Nephron (organoid): ENCODE results near the gene LILRB4.

Source experiments
- H3K27ac Mint-ChIP-seq, 3 experiments: 2 replicates each; pipeline ENCODE4 v1.8.0; 2020; ENCODE audit warnings: mixed read lengths in 3 of 3, mild to moderate bottlenecking in 2 of 3, moderate library complexity in 1 of 3
- H3K27me3 Mint-ChIP-seq: 2 replicates; pipeline ENCODE4 v1.8.0; 2021; ENCODE audit warnings: low read depth, mild to moderate bottlenecking, moderate library complexity, mixed read lengths
- H3K36me3 Mint-ChIP-seq: 2 replicates; pipeline ENCODE4 v1.8.0; 2020; ENCODE audit warnings: low read depth, mixed read lengths
- H3K4me1 Mint-ChIP-seq: 2 replicates; pipeline ENCODE4 v1.8.0; 2020; ENCODE audit warnings: mixed read lengths
- H3K4me3 Mint-ChIP-seq, 3 experiments: 2 replicates each; pipeline ENCODE4 v1.8.0; 2020; ENCODE audit warnings: mild to moderate bottlenecking in 3 of 3, mixed read lengths in 3 of 3, moderate library complexity in 2 of 3
- H3K9me3 Mint-ChIP-seq: 2 replicates; pipeline ENCODE4 v1.8.0; 2020; ENCODE audit warnings: mixed read lengths
- CTCF ChIP-seq, 3 experiments: fragments of 200-600 bp; sonication (generic); IDR thresholded peaks; one replicate each; pipeline ENCODE4 v1.5.0; 2021; ENCODE audit warnings: antibody characterized with exemption in 3 of 3; ENCODE audit not compliant: unreplicated experiment in 3 of 3

LILRB4 gene

GRCh38 chr19:54661846-54662481 is 821 bp upstream of the LILRB4 start:
- no peak for TF ChIP-seq CTCF (IDR thresholded peaks at IDR 0.05; ENCODE audit: unreplicated experiment in 3 of 3)
- H3K27ac Mint-ChIP-seq, result no peak overlapping the region
- H3K9me3 Mint-ChIP-seq, result peaks cover 44% of the 10 kb centered on the region
- H3K4me1 Mint-ChIP-seq, result no peaks in the 10 kb centered on the region
- no peaks in the 10 kb centered on the region for H3K27me3 Mint-ChIP-seq
- H3K4me3 Mint-ChIP-seq, result no peak overlapping the region
- H3K36me3 Mint-ChIP-seq, result peaks cover 17% of the 10 kb centered on the region

GRCh38 chr19:54665530-54665929 is 2.7 kb downstream of the LILRB4 start:
- Mint-ChIP-seq H3K4me1 (no peaks in the 10 kb centered on the region), H3K9me3 (peaks cover 48% of the 10 kb centered on the region), H3K4me3 (no peak overlapping the region), H3K36me3 (peaks cover 5% of the 10 kb centered on the region), H3K27me3 (no peaks in the 10 kb centered on the region), H3K27ac (no peak overlapping the region)
- no peak for TF ChIP-seq CTCF (IDR thresholded peaks at IDR 0.05; ENCODE audit: unreplicated experiment in 3 of 3)

DNA sequence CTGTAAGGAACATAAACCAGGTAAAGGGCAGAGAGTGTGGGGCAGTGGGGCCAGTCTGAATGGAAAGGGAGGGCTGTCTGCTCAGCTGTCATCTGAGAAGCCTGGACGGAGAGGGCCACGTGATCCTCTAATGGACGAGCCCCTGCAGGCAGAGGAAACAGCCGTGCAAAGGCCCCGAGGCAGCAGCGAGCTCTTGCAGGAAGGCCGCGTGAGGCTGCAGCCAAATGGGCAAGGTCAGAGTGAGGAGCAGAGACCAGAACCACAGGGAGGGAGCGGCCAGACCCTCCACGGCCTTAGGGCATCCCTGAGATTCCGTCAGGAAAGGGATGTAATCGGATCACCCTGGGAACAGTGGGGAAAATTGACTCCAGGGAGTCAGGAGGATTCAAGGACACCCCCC is 4.4 kb downstream of the LILRB4 start:
- H3K4me1 Mint-ChIP-seq, result no peaks in the 10 kb centered on the region
- peaks cover 1% of the 10 kb centered on the region for H3K36me3 Mint-ChIP-seq
- H3K27ac Mint-ChIP-seq, result no peak overlapping the region
- no peak overlapping the region for H3K4me3 Mint-ChIP-seq
- peaks cover 41% of the 10 kb centered on the region for H3K9me3 Mint-ChIP-seq
- no peaks in the 10 kb centered on the region for H3K27me3 Mint-ChIP-seq
- no peak for TF ChIP-seq CTCF (IDR thresholded peaks at IDR 0.05; ENCODE audit: unreplicated experiment in 3 of 3)

- H3K4me3 Mint-ChIP-seq, result no peak overlapping the region
- H3K9me3 Mint-ChIP-seq, result peaks cover 39% of the 10 kb centered on the region
- H3K27ac Mint-ChIP-seq, result no peak overlapping the region
- H3K36me3 Mint-ChIP-seq, result no peaks in the 10 kb centered on the region
- no peaks in the 10 kb centered on the region for H3K4me1 Mint-ChIP-seq
- TF ChIP-seq CTCF (IDR thresholded peaks at IDR 0.05; ENCODE audit: unreplicated experiment in 3 of 3), result no peak
- H3K27me3 Mint-ChIP-seq, result no peaks in the 10 kb centered on the region
Observed at GRCh38 chr19:54668353-54668752, 5.6 kb downstream of the LILRB4 start.

DNA sequence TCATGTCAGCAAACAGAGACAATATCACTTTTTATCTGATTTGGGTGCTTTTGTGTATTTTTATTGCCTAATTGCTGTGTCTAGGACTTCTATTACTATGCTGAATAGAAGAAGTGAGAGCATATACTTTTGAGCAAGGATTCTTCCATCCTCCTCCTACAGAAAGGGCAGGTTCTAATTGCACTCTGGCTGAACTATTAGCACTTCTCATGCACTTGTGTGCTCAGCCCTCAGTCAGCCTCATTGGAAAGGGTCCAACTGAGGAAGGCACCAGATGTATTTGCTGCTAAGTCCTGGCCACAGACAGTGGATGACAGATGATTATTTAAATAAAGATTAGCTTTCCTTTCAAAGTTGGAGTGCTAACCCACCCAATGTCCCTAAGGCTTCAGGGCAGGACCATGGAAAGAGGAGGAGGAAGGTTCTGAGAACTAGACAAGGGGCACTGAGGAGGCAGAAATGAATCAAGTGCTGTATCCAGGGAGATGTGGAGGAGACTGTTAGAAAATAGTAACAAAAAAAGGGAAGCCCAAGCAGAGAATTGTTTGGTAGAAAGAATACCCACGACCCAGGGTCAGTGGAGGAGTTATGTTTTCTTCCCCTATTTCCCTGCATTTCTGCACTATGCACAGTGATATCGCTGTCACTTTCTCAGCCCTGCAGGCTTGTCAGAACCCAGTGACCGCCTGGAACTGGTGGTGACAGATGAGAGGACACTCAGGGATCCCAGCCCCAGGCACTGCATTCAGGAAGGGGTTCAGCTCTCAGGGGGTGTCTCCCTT is 8.0 kb downstream of the LILRB4 start:
- Mint-ChIP-seq H3K4me1 (no peaks in the 10 kb centered on the region), H3K27ac (no peak overlapping the region), H3K36me3 (no peaks in the 10 kb centered on the region), H3K27me3 (no peaks in the 10 kb centered on the region), H3K9me3 (peaks cover 38% of the 10 kb centered on the region), H3K4me3 (no peak overlapping the region)
- no peak for TF ChIP-seq CTCF (IDR thresholded peaks at IDR 0.05; ENCODE audit: unreplicated experiment in 3 of 3)

GRCh38 chr19:54673222-54673621 is 10.4 kb downstream of the LILRB4 start:
- Mint-ChIP-seq H3K27ac (no peak overlapping the region), H3K27me3 (no peaks in the 10 kb centered on the region), H3K36me3 (no peaks in the 10 kb centered on the region), H3K9me3 (peaks cover 23% of the 10 kb centered on the region), H3K4me3 (no peak overlapping the region), H3K4me1 (no peaks in the 10 kb centered on the region)
- TF ChIP-seq CTCF (IDR thresholded peaks at IDR 0.05; ENCODE audit: unreplicated experiment in 3 of 3), result no peak
